ENCODE results near the gene CDH20.

Gene CDH20

DNA sequence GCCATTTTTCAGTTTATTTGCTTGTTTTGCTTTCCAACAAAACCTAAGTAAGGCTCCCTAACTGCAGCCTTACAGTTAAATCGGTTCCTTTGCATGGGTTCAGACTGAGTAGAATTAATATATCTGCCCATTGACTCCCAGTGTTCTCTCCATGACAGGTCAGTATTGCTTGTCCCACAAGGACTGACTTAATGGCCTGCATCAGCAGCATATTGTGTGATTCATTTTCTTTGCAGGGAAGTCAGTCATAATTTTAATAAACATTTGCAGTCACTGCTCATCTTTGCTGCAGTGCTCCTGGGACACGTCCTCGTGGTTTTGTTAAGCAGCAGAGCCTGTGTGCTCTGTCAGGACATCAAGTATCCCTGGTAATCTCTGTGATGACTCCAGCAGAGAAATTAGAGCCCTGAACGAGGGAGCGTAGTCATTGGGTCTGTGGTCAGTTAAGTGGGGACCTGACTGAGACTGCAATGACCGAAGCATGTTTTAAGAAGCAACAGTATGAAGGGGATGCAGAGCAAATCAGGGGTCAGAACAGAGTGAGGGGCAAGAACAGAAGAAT, 93.3 kb downstream of the CDH20 start:
- no peak for DNase-seq (ENCODE audit: low read depth)

DNA sequence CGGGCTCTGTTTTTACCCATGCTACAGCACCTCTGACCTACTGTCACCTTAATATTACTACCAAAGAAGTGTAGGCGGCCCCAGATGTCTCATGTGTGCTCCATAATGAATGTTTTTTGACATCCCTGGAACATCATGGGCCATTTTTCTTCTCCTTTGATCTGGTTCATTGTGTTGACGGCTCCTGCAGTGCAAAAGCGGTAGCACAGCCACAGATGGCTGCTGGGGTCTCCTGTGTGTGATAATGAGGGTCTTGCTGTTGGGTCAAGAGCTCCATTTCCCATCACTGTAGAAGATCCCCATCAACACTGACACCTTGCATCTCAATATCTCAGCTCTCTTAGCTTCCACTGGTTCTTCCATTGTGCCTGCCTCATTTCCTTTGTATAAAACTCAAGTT, 95.0 kb downstream of the CDH20 start:
- no peak for DNase-seq (ENCODE audit: low read depth)

DNA sequence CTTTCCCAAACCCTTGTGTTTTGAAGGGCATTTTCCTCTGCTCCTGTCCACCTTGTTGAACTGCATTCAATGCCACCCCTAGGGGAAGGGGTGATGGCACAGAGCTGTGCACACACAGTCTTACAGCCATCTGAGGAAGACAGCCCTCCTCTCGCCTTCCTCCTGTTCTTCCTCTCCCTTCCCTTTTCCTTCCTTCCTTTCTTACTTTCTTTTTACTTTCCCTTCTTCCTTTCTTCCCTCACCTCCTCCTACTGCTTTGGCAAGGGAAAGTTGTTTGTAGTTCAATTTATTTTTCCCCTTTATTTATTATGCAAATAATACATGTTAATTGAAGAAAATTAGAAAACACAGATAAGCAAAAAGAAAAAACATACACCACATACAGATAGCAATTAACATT, 99.4 kb downstream of the CDH20 start:
- DNase-seq (ENCODE audit: low read depth) = no peak

DNA sequence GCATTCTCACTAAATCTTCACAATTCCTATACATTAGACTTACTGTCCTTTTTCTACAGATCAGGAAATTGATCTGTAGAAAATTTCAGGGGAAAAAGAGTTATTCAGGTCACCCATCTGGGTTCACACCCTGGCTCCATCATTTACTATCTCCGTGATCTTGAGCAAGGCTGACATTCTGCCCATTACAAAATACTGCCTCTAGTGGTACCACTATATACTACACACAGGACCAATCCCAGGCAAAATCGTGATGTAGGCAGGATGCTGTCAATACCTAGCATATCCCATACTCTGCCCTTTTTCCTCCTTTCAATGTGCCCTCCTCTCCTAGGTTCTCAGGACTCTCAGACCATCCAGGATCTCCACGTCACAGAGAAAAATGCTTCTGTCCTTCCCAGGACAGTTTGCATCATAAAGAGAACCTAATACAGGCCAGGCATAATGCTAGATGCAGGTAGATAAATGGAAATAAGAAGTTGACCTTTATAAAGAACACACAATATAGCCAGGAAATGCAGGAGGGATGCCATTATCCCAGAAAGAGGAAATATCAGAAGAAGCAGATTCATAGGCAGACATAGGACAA, 101.9 kb downstream of the CDH20 start:
- no peak for DNase-seq (ENCODE audit: low read depth)

DNA sequence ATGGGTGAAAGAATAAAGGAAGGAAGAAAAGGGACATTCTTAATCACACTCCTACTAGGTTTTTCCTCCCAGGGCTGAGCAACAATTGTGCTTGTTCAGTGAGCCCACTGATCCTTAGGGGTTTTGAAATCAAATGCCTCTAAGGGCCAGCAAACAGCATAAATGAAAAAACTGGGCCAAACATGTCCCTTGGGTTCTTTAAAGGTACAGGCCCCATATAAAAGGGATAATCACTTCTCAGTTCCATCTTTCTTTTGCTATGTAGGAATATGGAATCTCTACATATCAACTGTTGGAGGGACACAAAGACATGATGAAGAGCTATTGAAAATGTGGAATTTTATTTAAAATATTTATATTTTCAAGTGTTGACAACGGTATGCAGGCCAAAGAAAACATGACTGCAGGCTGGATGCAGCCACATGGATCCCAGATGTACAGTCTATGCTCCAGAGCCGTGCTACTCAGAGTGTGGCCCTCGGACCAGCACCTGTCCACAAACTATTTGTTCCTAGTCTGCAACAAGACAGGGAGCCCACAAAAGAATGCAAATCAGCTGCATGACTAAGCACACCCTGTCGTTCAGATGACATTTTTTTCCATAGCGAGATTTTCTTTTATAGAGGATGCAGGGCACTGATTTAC, 110.0 kb downstream of the CDH20 start:
- DNase-seq (ENCODE audit: low read depth) = no peak

DNA sequence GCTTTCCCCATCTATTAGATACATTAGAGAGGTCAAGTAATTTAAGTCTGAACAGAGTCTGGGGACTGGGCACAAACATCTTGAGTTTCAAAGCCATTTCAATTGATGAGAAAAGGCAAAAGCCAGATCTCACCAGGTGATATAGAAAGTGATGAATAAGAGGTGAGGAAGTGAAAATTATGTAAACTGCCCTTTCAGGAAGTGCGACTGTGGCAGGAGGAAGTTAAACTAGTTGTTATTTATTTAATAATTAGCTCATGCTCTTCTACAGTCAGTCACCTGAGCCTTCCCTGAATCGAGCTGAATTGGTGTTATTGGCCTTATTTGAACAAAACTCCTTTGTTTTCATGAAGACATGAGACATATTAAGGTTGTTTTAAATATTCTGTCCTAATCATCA, 115.1 kb downstream of the CDH20 start:
- DNase-seq (ENCODE audit: low read depth) = no peak

DNA sequence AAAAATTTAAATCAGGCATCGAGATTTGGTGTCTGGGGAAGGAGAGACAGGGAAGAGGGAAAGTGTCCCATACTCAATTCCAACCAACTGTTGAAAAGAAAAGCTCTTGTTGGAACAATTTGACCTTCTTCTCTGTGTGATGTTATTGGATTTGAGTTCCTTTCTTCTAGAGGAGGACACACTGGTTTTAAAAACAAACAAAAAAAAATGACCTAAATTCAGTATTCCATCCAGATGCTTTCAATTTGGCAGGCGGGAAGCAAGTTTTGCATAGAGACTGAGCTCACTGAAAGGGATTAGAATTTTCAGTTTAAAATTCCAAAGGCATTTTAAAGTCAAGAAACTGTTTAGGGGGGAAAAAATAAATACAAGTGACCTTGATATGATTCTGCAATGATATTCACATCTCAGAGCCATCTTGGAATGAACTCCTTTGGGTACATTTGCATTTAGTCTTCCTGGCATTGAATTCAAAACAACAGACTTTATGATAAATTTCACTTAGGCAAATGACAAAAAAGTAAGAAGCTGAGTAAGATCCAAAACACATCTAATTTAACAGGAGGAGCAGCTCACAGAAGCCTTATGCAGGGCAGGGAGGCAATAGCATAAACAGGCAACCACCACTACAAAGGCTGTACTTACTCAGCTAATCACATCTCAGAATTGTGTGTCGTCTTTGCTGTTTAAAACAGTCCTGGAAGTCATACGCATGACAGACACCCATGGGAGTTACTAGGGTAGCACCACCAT, 126.8 kb downstream of the CDH20 start:
- DNase-seq (ENCODE audit: low read depth) = no peak

DNA sequence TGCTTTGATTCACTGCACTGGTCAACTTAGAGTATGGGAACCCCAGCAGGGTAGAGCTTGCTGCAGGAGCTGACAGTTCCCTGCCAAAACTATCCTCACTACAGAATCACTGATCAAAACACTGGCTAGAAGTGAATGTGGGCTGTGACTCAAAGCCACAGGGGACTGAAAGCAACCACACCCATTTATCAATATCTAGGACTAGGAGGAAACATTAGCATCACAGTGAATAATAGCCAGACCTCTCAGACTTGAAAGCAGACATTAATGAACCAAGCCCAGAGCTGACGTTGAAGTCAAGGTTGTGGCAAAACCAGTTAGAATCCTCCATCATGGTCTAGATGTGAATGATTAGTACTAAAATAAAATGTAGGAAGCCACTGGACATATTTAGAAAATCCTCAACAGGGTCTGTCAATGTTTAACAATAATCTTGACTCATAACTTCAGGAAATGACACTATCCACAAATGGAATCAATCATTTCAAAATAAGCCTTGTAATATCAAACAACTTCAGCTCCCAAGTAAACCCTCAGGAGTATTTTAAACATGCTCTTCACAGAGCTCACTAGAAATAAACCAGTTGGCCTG, 131.4 kb downstream of the CDH20 start:
- no peak for DNase-seq (ENCODE audit: low read depth)

DNA sequence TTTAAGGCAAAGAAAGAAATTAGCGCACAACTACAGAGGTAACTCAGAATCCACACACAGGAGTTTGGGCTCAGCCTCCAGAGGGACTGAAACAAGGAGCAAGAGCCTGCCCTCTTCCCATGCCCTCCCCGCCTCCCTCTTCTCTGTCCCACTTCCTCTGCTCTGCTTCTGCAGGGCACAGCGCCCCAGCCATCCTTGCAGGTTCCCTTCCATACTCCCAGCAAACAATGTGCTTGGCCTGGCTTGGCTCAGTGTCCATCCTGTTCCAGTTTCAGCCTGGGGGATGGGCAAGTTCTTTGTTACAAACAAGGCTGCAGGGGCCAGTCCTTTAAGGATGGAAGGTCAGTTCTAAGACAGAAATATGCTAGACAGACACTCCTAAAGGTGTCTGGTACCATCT, 133.5 kb downstream of the CDH20 start:
- no peak for DNase-seq (ENCODE audit: low read depth)

DNA sequence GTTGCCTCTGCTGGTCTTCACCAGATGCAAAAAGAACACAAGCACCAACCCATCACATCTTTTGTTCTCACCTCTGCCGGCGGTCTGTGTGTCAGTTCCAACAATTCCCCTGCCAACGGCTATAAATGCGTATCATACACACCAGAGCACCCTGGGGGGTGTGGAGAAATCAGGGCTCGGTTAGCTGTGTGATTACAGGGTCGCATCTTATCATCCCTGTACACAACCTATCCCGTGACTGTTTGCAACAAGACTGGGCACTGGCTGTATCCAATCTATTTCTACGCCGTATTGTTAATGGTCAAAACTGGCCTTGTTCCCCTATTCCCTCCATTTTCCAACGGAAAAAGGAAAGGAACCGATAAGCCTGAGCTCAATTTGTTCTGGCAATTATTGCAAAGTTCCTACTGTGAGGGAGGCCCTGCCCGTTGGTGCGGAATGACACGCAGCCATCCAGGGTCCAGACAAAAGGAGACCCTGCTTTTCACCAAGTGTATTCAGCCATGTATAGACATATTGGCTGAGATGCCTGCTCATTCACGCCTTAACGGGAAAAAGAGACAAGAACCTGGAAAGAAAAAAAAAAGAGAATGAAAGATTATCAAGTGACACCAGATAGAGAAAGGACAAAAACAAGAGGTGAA, 136.9 kb downstream of the CDH20 start:
- no peak for DNase-seq (ENCODE audit: low read depth)

DNA sequence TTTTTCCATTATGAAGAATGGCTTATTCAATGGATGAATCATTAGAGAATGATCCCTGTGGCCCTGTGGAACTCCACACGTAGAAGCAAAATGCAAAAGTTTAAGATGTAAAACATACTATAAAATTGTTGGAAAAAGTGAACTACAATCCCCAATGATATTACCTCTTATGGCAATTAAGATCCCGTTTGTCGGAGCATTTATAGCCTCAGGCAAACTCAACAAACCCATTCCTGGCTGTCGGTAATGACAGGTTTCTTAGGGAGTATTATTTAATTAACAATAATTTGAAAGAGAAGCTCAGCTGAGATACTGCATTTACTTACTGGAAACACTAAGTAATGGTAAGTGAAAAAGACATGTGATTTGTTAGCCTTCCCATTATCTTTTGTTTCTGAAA, 138.3 kb downstream of the CDH20 start:
- DNase-seq (ENCODE audit: low read depth) = no peak

DNA sequence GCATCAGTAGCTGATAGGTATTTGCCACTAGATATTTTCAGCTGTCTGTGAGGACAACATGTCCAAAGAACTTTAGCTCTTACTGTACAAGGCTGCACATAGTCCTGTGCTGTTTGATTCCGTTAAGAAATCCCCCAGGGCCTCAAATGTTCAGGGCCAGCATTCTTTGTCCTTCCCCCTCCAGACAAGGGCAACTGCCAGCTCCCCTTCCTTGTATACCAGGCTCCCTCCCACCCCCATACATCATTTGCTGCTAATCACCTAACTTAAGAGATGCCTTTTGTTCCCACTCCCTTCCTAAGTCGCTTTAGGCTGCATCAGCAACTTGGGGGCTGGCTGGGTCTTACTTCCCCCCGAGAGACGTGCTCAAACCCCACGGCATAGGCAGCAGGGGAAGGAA, 138.7 kb downstream of the CDH20 start:
- DNase-seq (ENCODE audit: low read depth) = no peak

DNA sequence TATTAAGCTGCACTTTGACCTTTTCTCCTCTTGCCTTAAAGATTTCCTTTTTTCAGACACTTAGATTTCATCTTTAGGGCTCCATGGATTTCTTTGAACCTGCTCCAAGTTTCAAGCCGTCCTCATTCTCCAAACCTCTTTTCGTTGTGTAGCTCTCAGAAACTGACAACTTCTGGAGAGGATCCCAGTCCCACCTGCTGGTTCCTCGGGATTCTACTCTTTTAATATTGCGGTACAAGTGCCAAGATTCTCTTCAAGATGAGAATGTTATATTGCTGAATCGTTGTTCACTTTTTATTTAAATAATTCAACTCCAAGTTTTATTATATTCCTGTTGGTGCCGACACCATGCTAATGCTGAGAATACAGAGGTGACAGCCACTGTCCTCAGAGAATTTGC, 141.1 kb downstream of the CDH20 start:
- DNase-seq (ENCODE audit: low read depth) = no peak

DNA sequence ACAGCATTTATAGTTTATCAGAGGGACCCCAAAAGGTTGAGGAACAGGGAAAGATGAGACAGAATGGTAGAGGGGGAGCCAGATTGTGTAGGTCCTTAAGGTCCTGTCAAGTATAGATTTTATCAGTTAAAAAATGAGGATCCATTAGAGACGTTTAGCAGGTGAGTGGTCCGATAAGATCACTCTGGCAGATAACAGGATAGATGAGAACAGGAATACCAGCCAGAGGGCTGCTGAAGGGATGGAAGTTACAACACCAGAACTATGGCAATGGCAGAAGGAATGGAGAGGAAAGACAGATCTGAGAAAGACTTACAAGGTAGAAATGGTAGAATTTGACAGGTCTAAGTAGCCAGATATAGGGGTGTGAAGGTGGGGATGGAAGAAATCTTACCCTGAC, 141.7 kb downstream of the CDH20 start:
- DNase-seq (ENCODE audit: low read depth) = no peak

DNA sequence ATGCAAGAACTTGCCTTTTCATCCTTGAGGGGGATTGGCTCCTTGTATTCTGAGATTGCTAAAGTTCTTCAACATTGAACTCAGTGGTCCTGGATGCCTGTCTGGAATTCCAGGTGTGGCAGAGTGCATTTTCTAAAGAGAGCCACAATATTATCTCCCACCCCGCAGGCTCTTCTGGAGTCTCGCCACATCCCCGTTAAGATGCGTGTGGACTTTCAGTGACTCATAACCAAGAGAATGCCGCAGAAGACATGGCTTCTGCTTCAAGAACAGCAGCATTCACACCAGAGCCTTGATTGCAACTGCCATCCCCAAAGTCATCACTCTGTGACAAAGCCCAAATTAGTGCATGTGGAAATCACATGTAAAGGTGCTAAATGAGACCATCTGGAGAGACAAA, 142.7 kb downstream of the CDH20 start:
- no peak for DNase-seq (ENCODE audit: low read depth)

DNA sequence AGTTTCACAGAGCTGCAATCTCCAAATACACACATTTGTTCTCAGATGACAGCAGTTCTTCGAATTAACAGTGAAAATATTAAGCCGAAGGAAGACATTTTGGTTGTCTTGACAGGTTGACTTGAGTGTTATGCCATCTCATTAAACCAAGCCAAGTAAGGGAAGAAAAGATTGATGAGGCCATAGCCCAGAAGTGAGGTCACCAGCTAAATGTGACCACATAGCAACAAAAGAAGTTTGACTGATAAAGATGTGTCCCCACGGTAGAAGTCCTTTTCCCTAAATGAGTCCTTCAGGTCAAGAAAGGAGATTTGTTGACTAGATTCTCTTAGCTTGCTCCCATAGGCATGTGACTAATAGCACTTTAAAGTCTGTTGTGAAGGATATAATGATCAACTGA, 156.1 kb downstream of the CDH20 start:
- DNase-seq (ENCODE audit: low read depth) = no peak

DNA sequence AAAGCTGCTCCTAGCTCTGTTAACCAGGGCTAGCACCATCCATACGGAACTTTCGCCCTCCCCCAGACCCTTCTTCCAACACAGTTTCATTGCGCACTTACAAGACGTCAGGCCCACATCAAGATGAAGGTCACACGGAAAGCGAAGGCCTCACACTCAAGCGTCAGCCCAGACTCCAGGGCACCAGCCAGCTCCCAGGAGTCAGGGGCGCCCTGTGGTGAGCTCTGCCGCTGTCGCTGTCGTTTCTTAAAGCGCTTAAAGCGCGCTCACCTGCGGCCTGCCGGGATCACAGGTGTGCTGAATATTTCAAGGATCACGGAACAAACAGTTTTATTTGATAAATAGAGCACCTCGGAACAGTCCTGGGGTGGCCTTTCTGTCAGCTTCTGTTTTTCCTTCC, 163.1 kb downstream of the CDH20 start:
- DNase-seq (ENCODE audit: low read depth) = no peak

DNA sequence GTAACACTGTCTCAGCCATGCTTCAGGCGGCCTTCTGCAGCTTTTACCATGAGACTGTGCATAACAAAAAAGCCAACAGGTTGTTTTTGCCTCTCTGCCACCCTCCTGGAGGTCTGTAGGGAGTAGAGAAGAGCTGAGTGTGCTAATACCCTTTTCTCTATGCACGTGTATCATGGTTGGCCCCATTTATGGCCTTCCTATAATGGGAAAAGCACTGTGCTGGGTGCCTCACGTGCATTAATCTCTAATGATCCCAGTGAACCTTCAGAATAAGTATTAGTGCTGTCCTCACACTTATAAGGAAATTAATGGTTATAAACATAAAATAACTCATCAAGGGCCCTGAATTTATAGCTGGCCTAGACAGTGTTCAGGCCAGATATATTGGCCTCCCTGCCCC, 164.2 kb downstream of the CDH20 start:
- no peak for DNase-seq (ENCODE audit: low read depth)

DNA sequence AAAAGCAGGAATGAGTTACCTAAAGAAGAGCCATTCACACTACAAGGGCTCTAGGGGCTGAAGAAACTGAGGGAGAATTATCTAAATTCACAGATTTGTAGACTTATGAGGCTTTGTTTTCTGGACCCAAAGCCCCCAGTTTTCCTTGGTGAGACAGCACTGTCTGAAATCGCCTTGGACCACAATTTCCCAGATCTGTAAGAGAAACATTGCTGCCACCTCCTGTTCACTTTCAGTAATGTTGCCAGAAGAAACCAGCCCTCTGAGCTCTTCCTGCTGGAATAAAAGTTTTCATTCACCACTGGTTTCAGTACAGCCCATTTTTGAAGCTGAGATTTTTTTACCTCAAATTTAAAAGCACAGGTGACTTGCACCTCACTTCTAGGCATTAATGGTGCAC, 169.2 kb downstream of the CDH20 start:
- no peak for DNase-seq (ENCODE audit: low read depth)

DNA sequence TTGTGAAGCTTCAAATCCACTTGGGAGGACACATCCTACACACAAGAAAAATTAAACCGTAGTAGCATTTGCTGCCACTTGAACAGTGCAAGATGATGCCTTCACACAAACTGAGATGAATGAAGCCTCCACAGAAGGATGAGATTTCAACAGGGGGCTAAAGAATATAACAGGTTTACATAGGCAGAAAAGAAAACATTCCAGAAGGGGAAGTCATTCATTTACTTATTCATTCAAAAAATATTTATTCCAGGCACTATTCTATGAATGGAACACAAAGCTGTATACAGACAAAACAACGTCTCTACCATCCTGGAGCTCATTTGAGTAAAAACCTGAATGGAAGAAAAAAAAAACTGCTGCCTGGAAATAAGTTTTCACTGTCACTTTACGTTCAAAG, 170.5 kb downstream of the CDH20 start:
- DNase-seq (ENCODE audit: low read depth) = no peak

DNA sequence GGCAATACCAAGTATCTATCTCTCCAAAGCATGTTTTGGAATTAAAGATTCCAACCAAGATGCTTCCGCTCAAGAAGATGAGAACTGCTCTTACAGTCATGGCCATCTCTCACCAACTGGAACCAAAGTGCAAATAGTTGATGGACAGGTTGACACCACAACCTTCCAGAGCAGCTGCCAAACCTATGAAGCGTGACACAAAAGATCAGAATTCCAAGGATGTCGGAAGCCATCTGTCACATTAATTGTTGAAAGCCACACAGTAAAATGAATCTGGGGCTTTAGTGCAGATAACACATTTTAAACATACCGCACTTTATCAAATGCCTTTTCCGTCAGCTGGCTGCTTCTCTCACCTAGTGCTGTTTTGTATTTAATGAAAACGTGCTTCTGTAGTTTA, 195.7 kb downstream of the CDH20 start:
- no peak for DNase-seq (ENCODE audit: low read depth)

DNA sequence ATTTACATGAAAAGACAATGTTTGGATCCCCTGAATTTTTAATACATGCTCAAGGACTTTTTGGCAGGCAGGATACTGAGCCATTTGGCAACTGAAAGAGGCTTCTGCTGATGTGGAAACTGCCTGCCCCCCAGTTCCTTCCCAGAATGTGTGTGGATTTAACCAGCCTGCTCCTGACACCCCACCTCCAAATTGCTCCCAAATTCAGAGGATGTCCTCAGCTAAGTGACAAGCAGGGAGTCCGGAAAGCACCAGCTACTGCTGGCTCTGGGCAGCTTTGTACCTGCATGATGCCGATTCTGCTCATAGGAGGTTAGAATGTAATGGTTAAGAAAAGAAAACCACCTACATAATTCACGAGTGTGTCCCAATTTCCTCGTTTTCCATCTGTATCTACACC, 197.5 kb downstream of the CDH20 start:
- no peak for DNase-seq (ENCODE audit: low read depth)

DNA sequence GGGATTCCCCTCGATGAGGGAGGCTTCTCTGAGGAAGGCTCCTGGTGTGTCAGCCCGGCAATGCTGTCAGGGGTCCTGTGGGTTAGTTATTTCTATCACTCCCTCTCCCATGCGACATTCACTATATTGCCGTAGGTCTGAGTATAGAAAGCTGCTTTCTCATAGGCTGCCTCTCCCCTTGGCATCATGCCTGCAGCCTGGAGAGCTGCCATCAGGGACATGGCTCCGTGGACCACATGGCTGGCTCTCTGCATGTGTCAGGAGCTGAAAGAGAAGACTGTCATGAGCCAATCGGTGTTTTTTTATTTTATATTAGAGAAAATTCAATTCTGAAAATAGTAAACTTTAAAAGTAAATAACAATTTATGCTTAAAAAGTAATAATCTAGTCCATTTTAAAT, 198.0 kb downstream of the CDH20 start:
- no peak for DNase-seq (ENCODE audit: low read depth)

Data from activated T-cell treated with anti-CD3 and anti-CD28 coated beads for 24 hours (primary cell).